D341Med (cell line): Measurements from ENCODE around the gene APOE.
"Not testable (repeated sequence)": the region's sequence is repeated elsewhere in the genome, so short reads cannot be mapped to it uniquely, and the experiment has no call there.

Experiments
- DNase-seq: peaks from one replicate; pipeline ENCODE4 v3.0.0; 2012; ENCODE audit warnings: low spot score

Gene APOE

DNA sequence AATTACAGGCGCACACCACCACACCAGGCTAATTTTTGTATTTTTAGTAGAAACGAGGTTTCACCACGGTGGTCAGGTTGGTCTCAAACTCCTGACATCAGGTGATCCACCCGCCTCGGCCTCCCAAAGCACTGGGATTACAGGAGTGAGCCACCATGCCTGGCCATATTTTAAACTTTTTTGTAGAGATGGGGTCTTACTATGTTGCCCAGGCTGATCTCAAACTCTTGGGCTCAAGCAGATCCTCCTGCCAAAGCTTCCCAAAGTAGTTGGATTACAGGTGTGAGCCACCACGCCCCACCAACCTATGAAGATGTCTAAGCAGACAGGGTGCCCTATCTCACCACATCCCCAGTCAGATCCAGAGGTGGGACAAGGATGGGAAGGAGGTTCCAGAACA is 6.3 kb downstream of the APOE start:
- not testable (repeated sequence) for DNase-seq

DNA sequence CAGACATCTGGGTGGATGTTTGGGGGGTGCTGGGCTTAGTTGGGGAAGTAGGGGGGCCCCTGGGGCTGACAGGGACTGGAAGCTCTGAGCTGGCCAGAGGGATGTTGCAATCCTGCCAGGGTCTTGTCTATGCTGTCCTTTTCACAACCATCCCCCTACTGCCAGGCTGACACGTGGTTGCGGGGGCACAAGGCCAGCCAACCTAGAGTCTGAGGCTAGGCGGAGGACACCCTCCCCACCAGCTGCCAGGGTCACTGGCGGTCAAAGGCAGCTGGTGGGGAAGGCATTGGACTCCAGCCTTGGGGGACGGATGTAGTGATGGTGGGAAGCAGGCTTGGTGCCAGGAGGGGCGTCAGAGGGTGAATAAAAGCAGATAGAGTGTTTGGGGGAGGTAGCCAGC is 7.3 kb downstream of the APOE start:
- DNase-seq, result no peak

DNA sequence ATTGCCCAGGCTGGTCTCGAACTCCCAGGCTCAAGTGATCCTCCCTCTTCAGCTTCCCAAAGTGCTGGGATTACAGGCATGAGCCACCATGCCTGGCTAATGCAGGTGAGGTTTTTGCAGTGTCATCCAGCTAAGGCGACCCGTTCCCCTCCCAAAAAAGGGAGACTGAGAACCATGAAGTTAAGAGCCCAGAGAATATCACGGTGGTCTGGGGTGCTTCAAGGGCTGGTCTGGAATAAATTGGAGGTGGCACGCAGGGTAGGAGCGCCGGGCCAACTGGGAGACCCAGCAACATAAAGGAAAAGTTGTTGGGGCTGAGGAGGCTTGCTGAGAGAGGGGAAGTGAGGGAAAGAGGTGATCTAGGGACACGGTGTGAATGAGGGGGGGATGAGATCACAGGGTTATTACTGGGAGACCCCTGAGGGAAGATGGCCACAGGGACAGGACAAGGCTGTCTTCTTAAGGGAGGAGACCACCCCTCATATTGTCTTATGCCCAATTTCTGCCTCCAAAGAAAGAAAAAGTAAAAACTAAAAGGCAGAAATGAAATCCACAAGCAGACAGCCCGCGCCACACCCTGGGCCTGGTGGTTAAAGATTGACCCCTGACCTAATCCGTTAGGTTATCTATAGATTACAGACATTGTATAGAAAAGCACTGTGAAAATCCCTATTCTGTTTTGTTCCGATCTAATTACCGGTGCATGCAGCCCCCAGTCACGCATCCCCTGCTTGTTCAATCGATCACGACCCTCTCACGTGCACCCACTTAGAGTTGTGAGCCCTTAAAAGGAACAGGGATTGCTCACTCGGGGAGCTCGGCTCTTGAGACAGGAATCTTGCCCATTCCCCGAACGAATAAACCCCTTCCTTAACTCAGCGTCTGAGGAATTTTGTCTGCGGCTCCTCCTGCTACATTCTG is 8.2 kb downstream of the APOE start:
- not testable (repeated sequence) for DNase-seq

DNA sequence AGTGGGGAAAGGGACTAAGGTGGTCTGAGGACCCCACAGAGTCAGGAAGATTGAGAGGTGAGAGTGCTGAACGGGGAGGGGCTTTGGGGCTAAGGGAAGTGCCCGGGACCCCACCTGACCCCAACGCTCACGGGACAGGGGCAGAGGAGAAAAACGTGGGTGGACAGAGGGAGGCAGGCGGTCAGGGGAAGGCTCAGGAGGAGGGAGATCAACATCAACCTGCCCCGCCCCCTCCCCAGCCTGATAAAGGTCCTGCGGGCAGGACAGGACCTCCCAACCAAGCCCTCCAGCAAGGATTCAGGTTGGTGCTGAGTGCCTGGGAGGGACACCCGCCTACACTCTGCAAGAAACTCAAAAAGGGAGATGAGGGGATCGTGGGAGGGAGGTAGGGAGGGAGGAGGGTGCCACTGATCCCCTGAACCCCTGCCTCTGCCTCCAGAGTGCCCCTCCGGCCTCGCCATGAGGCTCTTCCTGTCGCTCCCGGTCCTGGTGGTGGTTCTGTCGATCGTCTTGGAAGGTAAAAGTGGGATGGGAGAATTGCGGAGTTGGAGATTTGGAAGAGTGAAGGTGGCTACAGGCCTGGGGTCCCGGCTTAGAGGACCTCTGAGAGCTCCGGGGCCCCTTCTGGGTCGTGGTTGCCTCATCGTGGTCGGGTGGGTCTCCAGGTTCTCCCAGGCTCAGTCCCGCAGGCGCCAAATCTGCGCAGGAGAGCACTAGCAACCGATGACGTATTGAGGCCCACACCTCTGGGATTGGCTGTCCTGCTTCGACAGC is 9.0 kb downstream of the APOE start, which contains the start of gene APOC1:
Gene APOC1 (plus strand): TSS at position 176 of the 774 bp plus-strand sequence. CDS start 284 bp downstream, at position 460.
- peak; percentile 94 for DNase-seq

DNA sequence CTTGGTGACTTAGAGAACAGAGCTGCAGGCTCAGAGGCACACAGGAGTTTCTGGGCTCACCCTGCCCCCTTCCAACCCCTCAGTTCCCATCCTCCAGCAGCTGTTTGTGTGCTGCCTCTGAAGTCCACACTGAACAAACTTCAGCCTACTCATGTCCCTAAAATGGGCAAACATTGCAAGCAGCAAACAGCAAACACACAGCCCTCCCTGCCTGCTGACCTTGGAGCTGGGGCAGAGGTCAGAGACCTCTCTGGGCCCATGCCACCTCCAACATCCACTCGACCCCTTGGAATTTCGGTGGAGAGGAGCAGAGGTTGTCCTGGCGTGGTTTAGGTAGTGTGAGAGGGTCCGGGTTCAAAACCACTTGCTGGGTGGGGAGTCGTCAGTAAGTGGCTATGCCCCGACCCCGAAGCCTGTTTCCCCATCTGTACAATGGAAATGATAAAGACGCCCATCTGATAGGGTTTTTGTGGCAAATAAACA is 18.7 kb downstream of the APOE start:
- no peak for DNase-seq

DNA sequence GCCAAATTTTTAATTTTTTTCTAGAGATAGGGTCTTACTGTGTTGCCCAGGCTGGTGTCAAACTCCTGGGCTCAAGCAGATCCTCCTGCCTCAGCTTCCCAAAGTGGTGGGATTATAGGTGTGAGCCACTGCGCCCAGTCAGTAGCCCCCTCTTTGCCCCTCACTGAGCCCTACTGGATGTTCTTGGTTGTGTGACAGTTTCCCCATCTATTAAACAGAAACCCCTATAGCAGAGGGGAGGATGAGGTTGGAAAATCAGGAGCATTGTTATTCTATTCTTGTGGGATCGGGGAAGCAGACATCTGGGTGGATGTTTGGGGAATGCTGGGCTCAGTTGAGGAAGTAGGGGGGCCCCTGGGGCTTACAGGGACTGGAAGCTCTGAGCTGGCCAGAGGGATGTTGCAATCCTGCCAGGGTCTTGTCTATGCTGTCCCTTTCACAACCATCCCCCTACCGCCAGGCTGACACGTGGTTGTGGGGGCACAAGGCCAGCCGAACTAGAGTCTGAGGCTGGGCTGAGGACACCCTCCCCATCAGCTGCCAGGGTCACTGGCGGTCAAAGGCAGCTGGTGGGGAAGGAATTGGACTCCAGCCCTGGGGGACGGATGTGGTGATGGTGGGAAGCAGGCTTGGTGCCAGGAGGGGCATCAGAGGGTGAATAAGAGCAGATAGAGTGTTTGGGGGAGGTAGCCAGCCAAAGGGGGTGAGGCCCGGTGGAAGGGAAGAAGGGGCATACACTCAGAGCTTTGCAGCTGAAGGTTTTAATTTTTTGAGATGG is 19.7 kb downstream of the APOE start:
- no peak for DNase-seq

DNA sequence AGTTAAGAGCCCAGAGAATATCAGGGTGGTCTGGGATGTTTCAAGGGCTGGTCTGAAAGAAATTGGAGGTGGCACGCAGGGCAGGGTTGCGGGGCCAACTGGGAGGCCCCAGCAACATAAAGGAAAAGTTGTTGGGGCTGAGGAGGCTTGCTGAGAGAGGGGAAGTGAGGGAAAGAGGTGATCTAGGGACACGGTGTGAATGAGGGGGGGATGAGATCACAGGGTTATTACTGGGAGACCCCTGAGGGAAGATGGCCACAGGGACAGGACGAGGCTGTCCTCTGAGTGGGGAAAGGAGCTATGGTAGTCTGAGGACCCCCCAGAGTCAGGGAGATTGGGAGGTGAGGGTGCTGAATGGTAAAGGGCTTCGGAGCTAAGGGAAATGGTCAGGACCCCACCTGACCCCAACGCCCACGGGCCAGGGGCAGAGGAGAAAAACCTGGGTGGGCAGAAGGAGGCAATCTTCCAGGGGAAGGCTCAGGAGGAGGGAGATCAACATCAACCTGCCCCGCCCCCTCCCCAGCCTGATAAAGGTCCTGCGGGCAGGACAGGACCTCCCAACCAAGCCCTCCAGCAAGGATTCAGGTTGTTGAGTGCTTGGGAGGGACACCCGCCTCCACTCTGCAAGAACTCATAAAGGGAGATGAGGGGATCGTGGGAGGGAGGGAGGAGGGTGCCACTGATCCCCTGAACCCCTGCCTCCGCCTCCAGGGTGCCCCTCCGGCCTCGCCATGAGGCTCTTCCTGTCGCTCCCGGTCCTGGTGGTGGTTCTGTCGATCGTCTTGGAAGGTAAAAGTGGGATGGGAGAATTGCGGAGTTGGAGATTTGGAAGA is 20.9 kb downstream of the APOE start:
- not testable (repeated sequence) for DNase-seq

DNA sequence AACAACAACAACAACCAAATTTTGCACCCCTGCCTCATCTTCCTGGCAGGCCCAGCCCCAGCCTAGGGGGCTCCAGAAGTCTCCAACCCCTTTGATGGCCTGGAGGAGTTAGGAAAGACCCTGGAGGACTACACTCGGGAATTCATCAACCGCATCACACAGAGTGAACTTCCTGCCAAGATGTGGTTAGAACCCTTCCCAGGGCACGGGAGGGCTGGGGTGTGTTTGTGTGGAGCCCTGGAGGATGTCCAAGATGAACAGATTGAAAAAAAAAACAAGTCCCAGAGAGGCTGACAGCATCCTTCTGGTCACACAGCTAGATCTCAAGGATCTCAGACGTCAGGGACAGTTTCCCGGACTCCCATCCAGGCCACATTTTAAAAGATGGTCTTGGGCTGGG is 22.1 kb downstream of the APOE start:
- no peak for DNase-seq

DNA sequence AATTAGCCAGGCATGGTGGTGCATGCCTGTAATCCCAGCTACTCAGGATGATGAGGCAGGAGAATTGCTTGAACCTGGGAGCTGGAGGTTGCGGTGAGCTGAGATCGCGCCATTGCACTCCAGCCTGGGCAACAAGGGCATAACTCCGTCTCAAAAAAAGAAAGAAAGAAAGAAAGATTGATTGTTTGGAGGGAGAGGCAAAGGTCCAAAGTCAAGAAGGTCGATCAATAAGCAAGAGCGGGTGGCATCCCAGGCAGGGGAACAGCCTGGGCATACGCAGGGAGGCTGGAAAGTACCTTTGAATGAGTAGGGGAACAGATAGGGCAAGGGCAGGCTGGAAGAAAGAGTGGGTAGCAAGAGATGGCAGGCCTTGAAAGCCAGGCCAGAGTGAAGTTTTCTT is 24.5 kb downstream of the APOE start:
- DNase-seq, result no peak

DNA sequence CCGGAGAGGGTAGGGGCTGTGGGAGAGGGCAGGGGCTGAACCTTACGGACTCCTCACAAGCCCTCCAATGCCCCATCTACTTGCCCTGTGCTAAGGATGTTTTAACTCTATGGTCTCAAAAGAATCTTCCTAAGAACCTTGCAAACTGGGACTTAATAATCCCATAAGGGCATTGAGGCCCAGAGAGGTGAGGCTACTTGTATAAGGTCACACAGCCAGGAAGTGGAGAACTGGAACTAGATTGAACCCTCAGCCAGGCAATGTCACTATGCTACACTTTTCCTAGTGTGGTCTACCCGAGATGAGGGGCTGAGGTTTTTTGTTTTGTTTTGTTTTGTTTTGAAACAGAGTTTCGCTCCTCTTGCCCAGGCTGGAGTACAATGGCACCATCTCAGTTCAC is 25.9 kb downstream of the APOE start:
- DNase-seq, result no peak

DNA sequence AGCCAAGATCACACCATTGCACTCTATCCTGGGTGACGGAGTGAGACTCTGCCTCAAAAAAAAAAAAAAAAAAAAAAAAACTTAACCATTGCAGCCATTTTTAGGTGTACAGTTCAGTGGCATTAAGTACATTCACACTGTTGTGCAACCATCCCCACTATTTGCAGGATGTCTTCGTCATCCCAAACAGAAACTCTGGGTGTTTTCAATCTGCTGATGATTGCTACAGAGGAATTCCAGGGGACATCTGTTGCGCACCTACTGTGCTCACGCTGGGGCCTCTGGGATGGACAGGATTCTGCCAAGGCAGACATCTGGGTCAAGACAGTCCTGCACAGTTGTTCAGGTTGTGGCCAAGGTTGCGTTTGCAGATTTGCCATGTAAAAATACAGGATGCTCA is 34.1 kb downstream of the APOE start:
- no peak for DNase-seq

DNA sequence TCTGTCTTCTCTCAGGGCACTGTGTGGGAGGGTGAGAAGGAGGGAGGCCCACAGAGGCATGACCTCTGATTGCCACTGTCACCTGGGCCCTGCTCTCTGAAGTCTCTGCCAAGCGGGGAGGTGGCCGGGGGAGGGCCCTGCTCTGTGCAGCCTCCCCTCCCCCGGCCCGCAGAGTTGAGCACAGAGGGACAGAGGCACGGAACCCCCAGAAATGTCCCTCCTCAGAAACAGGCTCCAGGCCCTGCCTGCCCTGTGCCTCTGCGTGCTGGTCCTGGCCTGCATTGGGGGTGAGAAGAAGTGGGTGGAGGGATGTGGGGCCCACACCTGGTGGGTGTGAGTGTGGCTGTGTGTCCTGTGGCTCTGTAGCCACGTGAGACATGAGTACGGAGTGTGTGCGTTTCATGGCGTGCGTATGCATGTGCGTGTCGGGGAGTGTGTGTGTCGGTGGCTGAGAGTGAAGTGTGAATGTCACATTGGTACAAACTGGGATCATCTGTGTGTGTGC is 36.5 kb downstream of the APOE start, which contains the start of gene APOC4:
Gene APOC4 (plus strand): TSS at position 171 of the 505 bp plus-strand sequence. CDS start 41 bp downstream, at position 212.
- DNase-seq, result peak; percentile 21

DNA sequence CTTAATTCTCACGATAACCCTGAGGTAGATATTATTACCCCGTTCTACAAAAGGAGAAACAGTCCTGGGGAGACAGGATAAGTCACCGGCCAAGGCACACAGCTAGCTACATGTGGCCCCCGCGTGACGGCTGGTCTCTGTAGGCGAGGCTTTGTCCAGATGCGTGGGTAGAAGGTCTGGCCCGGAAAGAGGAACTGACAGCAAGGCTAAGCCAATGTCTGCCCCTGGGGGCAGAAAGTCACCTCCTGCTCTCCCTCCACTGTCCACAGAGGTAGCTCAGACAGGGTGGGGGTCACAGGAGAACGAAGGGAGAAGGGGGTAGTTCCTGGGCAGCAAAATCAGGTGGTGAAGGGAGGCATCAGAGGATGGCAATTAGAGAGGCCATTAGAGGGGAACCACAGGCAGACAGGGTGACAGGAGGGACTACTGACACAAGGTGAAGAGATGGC is 38.2 kb downstream of the APOE start:
- DNase-seq, result peak; percentile 23

DNA sequence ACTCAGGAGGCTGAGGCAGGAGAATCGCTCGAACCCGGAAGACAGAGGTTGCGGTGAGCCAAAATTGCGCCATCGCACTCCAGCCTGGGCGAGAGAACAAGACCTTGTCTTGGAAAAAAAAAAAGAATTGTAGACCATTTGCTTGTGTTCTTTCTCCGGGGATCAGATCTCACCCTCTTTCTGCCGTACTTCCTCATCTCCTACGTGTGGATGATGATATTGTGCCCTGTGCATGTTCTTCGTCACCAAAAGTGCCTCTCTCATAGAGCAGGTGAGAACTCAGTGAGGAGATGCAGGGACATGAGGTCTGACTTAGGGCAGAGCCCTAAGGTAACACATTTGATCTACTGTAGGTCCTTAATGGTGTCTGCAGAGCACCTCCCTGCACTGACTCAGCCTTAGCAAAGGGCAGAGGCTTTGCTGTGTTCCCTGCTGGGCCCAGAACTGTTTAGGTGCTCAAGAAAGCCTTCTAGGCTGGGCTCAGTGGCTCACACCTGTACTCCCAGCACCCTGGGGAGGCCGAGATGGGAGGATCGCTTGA is 41.5 kb downstream of the APOE start:
- DNase-seq, result peak; percentile 7

DNA sequence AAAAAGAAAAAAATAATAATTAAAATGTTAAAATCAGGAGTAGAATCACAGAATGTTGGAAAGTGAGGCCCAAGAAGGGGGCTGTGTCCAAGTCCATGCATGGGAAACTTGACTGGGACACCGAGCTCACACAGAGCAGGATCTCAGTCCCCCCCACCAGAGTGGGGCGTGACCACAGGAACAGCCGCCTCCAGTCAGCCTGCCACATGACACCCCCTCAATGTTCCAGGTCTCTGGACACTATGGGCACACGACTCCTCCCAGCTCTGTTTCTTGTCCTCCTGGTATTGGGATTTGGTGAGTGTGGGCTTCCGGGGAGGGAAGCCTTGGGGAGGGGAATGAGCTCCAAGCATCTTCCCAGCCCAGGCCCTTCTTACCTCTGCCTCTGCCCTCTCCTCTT is 42.6 kb downstream of the APOE start:
- no peak for DNase-seq

DNA sequence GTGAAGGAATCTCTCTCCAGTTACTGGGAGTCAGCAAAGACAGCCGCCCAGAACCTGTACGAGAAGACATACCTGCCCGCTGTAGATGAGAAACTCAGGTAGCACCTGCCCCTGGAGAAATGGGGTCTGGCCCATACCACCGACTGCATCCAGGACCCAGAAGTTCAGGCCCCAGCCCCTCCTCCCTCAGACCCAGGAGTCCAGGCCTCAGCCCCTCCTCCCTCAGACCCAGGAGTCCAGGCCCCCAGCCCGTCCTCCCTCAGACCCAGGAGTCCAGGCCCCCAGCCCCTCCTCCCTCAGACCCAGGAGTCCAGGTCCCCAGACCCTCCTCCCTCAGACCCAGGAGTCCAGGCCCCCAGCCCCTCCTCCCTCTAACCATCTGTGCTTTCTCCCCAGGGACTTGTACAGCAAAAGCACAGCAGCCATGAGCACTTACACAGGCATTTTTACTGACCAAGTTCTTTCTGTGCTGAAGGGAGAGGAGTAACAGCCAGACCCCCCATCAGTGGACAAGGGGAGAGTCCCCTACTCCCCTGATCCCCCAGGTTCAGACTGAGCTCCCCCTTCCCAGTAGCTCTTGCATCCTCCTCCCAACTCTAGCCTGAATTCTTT is 43.3 kb downstream of the APOE start:
- no peak for DNase-seq

DNA sequence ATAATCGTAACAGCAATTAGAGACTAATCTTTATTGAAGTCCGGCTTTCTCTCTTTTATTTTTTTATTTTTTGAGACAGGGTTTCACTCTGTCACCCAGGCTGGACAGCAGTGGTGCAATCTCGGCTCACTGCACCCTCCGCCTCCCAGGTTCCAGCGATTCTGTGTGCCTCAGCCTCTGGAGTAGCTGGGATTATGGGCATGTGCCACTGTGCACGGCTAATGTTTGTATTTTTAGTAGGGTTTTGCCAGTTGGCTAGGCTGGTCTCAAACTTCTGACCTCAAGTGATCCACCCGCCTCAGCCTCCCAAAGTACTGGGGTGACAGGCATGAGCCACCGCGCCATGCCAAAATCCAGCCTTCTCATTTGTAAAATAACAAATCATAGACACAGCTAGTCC is 44.0 kb downstream of the APOE start:
- no peak for DNase-seq

DNA sequence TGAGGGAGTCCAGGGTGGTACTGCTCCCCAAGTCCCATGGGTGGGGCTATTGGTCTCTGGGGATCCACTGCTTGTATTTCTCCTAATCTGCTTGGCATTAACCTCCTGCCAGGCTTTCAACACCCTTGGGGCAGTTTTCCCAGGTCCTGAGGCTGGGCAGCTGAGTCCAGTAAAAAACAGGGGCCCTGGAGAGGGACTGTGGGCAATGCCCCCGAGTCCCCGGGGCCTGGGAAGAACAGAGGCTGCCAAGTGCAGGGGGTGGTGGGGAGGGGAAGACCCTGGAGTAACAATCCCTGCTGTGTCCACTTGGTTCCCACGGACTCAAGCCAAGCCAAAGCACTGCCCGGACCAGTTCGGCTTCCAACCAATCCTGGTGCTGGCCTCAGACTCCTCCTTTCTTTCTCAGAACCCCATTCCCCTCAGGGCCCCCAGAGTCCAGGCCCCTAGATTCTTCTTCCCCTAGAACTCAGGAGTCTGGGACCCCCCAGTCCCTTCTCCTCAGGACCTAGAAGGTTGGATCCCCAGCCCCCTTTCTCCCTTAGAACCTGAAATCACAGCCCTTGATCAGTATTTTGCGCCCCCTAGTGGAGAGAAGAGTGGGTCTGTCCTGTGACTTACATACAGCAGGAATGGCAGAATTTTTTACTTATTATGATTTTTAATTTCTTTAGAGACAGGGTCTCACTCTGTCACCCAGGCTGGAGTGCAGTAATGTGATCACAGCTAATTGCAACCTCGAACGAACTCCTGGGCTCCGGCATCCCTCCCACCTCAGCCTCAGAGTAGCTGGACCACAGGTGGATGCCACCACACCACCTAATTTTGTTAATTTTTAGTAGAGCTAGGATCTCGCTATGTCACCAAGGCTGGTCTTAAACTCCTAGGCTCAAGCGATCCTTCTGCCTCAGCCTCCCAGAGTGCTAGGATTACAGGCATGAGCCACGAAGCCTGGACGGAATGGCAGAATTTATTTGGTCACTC is 45.9 kb downstream of the APOE start:
- DNase-seq, result peak; percentile 78

DNA sequence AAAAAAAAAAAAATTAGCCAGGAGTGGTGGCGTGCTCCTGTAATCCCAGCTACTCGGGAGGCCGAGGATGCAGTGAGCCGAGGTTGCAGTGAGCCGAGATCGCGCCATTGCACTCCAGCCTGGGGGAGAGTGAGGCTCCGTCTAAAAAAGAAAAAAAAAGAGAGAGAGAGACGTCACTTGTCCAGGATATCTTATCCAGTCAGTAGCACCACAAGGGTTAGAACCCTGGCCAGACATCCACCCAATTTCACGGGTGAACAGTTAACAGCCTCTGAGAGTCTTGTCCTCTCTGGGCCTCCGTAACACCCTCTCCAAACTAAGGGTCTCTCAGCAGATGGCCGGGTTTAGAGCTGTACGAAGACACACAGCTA is 48.7 kb downstream of the APOE start:
- no peak for DNase-seq
